HepG2 (cell line): ENCODE data around the gene RNF183.

ENCODE experiments used
- BRF2 ChIP-seq: sonication (generic); formaldehyde crosslinking; IDR thresholded peaks from 2 replicates; pipeline ENCODE4 v1.8.1; 2022; ENCODE audit warnings: mild to moderate bottlenecking, missing genetic modification reagents
- HDAC1 ChIP-seq: sonication (generic); formaldehyde crosslinking; IDR thresholded peaks from 2 replicates; pipeline ENCODE4 v1.5.1; 2020; ENCODE audit warnings: mild to moderate bottlenecking, missing genetic modification reagents
- POLR2A ChIP-seq, 2 experiments: IDR thresholded peaks; 2 replicates each; pipeline ENCODE4 v1.6.1; 2011; ENCODE audit warnings: low read depth in 2 of 2, low read length in 2 of 2, mild to moderate bottlenecking in 1 of 2, moderate library complexity in 1 of 2; ENCODE audit not compliant: insufficient read depth in 1 of 2
- POLR2AphosphoS5 ChIP-seq: IDR thresholded peaks from 2 replicates; pipeline ENCODE4 v1.6.1; 2012; ENCODE audit warnings: low read depth, low read length
- TSC22D2 ChIP-seq: sonication (generic); formaldehyde crosslinking; IDR thresholded peaks from 2 replicates; pipeline ENCODE4 v1.5.1; 2020; ENCODE audit warnings: missing genetic modification reagents, mild to moderate bottlenecking, borderline replicate concordance
- ZNF281 ChIP-seq: sonication (generic); formaldehyde crosslinking; IDR thresholded peaks from 2 replicates; pipeline ENCODE4 v1.4.0; 2020; ENCODE audit warnings: missing genetic modification reagents, borderline replicate concordance
- ZNF496 ChIP-seq: sonication (generic); formaldehyde crosslinking; IDR thresholded peaks from 2 replicates; pipeline ENCODE4 v1.8.1; 2023; ENCODE audit warnings: mild to moderate bottlenecking, moderate library complexity, missing genetic modification reagents; ENCODE audit not compliant: insufficient replicate concordance
- TF ChIP-seq, protein P1 (sequence below): sonication (generic); formaldehyde crosslinking; conservative IDR thresholded peaks from 2 replicates; pipeline ENCODE4 v1.4.0; 2020; ENCODE audit warnings: missing genetic modification reagents
- TF ChIP-seq, protein P2 (sequence below): sonication (generic); formaldehyde crosslinking; IDR thresholded peaks from 2 replicates; pipeline ENCODE4 v1.5.1; 2020; ENCODE audit warnings: mild to moderate bottlenecking, missing genetic modification reagents, moderate library complexity
- TF ChIP-seq, protein P3 (sequence below): sonication (generic); formaldehyde crosslinking; IDR thresholded peaks from 2 replicates; pipeline ENCODE4 v1.8.0; 2022; ENCODE audit warnings: low read depth, missing genetic modification reagents
- TF ChIP-seq, protein P4 (sequence below): sonication (generic); formaldehyde crosslinking; IDR thresholded peaks from 2 replicates; pipeline ENCODE4 v1.5.0; 2020; ENCODE audit warnings: mild to moderate bottlenecking, missing genetic modification reagents, moderate library complexity

GRCh38 chr9:113345190-113345589 is 42.0 kb upstream of the RNF183 start:
- TF ChIP-seq POLR2AphosphoS5, result no peak
- TF ChIP-seq ZNF281 (CRISPR knock-in tag), result no peak
- no peak for TF ChIP-seq BRF2 (CRISPR knock-in tag)
- TF ChIP-seq POLR2A (IDR thresholded peaks at IDR 0.05; ENCODE audit: insufficient read depth in 1 of 2, low read depth in 2 of 2, low read length in 2 of 2), result no peak
- TF ChIP-seq, protein P1, sequence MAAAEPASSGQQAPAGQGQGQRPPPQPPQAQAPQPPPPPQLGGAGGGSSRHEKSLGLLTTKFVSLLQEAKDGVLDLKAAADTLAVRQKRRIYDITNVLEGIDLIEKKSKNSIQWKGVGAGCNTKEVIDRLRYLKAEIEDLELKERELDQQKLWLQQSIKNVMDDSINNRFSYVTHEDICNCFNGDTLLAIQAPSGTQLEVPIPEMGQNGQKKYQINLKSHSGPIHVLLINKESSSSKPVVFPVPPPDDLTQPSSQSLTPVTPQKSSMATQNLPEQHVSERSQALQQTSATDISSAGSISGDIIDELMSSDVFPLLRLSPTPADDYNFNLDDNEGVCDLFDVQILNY (CRISPR knock-in tag), result no peak
- no peak for TF ChIP-seq ZNF496 (CRISPR knock-in tag)
- TF ChIP-seq TSC22D2 (CRISPR knock-in tag), result no peak
- TF ChIP-seq, protein P2, sequence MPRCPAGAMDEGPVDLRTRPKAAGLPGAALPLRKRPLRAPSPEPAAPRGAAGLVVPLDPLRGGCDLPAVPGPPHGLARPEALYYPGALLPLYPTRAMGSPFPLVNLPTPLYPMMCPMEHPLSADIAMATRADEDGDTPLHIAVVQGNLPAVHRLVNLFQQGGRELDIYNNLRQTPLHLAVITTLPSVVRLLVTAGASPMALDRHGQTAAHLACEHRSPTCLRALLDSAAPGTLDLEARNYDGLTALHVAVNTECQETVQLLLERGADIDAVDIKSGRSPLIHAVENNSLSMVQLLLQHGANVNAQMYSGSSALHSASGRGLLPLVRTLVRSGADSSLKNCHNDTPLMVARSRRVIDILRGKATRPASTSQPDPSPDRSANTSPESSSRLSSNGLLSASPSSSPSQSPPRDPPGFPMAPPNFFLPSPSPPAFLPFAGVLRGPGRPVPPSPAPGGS (CRISPR knock-in tag), result no peak
- TF ChIP-seq, protein P3, sequence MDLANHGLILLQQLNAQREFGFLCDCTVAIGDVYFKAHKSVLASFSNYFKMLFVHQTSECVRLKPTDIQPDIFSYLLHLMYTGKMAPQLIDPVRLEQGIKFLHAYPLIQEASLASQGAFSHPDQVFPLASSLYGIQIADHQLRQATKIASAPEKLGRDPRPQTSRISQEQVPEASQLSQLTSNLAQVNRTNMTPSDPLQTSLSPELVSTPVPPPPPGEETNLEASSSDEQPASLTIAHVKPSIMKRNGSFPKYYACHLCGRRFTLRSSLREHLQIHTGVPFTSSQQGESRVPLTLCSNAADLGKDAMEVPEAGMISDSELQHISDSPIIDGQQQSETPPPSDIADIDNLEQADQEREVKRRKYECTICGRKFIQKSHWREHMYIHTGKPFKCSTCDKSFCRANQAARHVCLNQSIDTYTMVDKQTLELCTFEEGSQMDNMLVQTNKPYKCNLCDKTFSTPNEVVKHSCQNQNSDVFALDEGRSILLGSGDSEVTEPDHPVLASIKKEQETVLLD (CRISPR knock-in tag), result no peak
- TF ChIP-seq HDAC1 (CRISPR knock-in tag), result no peak
- TF ChIP-seq, protein P4, sequence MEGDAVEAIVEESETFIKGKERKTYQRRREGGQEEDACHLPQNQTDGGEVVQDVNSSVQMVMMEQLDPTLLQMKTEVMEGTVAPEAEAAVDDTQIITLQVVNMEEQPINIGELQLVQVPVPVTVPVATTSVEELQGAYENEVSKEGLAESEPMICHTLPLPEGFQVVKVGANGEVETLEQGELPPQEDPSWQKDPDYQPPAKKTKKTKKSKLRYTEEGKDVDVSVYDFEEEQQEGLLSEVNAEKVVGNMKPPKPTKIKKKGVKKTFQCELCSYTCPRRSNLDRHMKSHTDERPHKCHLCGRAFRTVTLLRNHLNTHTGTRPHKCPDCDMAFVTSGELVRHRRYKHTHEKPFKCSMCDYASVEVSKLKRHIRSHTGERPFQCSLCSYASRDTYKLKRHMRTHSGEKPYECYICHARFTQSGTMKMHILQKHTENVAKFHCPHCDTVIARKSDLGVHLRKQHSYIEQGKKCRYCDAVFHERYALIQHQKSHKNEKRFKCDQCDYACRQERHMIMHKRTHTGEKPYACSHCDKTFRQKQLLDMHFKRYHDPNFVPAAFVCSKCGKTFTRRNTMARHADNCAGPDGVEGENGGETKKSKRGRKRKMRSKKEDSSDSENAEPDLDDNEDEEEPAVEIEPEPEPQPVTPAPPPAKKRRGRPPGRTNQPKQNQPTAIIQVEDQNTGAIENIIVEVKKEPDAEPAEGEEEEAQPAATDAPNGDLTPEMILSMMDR, result no peak
